AG04450 (cell line): Measurements from ENCODE around the gene SAP30L. TPM values are rescaled to one million over a fixed set of nuclear protein-coding genes. Genes with fewer than 3 reads are reported as not detected.

Experiments used
- CTCF ChIA-PET: fragments of 300-600, 350-600 bp; formaldehyde crosslinking; extraction: SDS; loops from one replicate; lab custom pipeline; 2022; ENCODE audit warnings: antibody characterized with exemption, inconsistent platforms; lab: Charles Lee
- POLR2A ChIA-PET: fragments of 350-600 bp; formaldehyde crosslinking; extraction: SDS; loops from one replicate; lab custom pipeline; 2021; ENCODE audit warnings: antibody characterized with exemption, inconsistent platforms; lab: Yijun Ruan, JAX
- DNase-seq: peaks from one replicate; pipeline ENCODE4 v3.0.0-alpha.2; 2011; ENCODE audit warnings: low read depth, low spot score
- H3K27ac ChIP-seq: one replicate; pipeline ENCODE4 v1.5.1; 2012; ENCODE audit warnings: low read depth, low read length, control low read depth
- H3K27me3 ChIP-seq: one replicate; pipeline ENCODE4 v1.6.0; 2012; ENCODE audit warnings: low read length; ENCODE audit not compliant: control insufficient read depth, insufficient read depth
- H3K4me3 ChIP-seq: 2 replicates; pipeline ENCODE4 v1.5.1; 2011; ENCODE audit warnings: mild to moderate bottlenecking, low read depth, low read length, control low read depth
- H3K9me3 ChIP-seq: 2 replicates; pipeline ENCODE4 v1.5.1; 2012; ENCODE audit warnings: low read length; ENCODE audit not compliant: control insufficient read depth, insufficient read depth
- CTCF ChIP-seq: IDR thresholded peaks from 2 replicates; pipeline ENCODE4 v1.5.1; 2011; ENCODE audit warnings: low read depth, low read length, control low read depth, inconsistent platforms
- polyA plus RNA-seq: library from polyadenylated mRNA; depleted of rRNA; stranded (reverse); fragments of >200 nt; gene quantifications from 2 replicates; pipeline ENCODE4 v1.2.3, GENCODE V29; 2011

SAP30L gene
- polyA plus RNA-seq, 1 experiment, result 51.9 TPM

DNA sequence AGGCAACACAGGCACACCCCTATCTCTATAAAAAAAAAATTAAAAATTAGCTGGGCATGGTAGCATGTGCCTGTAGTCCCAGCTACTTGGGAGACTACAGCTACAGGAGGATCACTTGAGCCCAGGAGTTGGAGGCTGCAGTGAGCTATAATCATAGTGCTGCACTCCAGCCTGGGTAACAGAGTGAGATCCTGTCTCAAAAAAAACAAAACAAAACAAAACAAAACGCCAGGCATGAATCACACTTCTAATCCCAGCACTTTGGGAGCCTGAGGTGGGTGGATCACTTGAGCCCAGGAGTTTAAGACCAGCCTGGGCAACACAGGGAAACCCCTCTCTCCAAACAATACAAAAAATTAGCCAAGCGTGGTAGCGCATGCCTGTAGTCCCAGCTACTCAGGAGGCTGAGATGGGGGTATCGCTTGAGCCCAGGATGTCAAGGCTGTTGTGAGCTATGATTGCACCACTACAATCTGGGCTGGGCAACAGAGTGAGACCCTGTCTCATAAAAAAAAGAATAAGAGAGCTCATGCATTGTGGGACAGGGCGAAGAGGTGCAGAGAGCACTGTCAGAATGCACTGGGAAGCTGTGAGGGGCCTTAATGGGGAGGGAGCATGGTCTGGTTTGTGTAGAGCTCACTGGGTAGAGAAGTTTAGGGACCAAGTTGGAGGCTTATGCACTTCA lies 8.4 kb upstream of the SAP30L start:
- DNase-seq, result no peak
- POLR2A ChIA-PET, result interaction anchor here (0.6 to 0.7 kb wide), 2 partner anchors 41 to 245 kb away, joined by 3 read pairs; no protein-coding TSS in a partner anchor
- no peak overlapping the region for H3K4me3 ChIP-seq
- no peak overlapping the region for H3K27ac ChIP-seq
- no peaks in the 10 kb centered on the region for H3K9me3 ChIP-seq
- H3K27me3 ChIP-seq, result no peaks in the 10 kb centered on the region
- CTCF ChIA-PET, result interaction anchor here (0.7 kb wide), 1 partner anchor 29 kb away, joined by 3 read pairs; no protein-coding TSS in a partner anchor
- TF ChIP-seq CTCF, result no peak

- H3K4me3 ChIP-seq, result no peak overlapping the region
- no peaks in the 10 kb centered on the region for H3K9me3 ChIP-seq
- no peak for TF ChIP-seq CTCF
- DNase-seq, result no peak
- ChIA-PET CTCF (interaction anchor here (1.3 kb wide), 1 partner anchor 368 kb away, joined by 6 read pairs; no protein-coding TSS in a partner anchor), POLR2A (no interaction called here)
- no peak overlapping the region for H3K27ac ChIP-seq
- H3K27me3 ChIP-seq, result no peaks in the 10 kb centered on the region
Observed at GRCh38 chr5:154440540-154440939, 5.3 kb upstream of the SAP30L start.

GRCh38 chr5:154442801-154443200 lies 3.0 kb upstream of the SAP30L start:
- Histone ChIP-seq H3K4me3 (no peak overlapping the region), H3K27me3 (no peaks in the 10 kb centered on the region), H3K9me3 (no peaks in the 10 kb centered on the region), H3K27ac (no peak overlapping the region)
- CTCF ChIA-PET, result no interaction called here
- POLR2A ChIA-PET, result no interaction called here
- DNase-seq, result no peak
- no peak for TF ChIP-seq CTCF

GRCh38 chr5:154444556-154445421 lies 1.0 kb upstream of the SAP30L start:
- POLR2A ChIA-PET, result interaction anchor here (0.6 kb wide), 2 partner anchors 202 to 399 kb away, joined by 3 read pairs; no protein-coding TSS in a partner anchor
- CTCF ChIA-PET, result interaction anchor here (0.5 to 1.0 kb wide), 2 partner anchors 253 to 409 kb away, joined by 3 read pairs; no protein-coding TSS in a partner anchor
- no peak for DNase-seq
- Histone ChIP-seq H3K27me3 (no peaks in the 10 kb centered on the region), H3K27ac (peak overlapping the region; percentile 21), H3K4me3 (peak overlapping the region; percentile 93), H3K9me3 (no peaks in the 10 kb centered on the region)
- no peak for TF ChIP-seq CTCF
